ENCODE measurements around the gene MAPK8.
"Not testable (repeated sequence)": the region's sequence is repeated elsewhere in the genome, so short reads cannot be mapped to it uniquely, and the experiment has no call there.

Gene MAPK8

DNA sequence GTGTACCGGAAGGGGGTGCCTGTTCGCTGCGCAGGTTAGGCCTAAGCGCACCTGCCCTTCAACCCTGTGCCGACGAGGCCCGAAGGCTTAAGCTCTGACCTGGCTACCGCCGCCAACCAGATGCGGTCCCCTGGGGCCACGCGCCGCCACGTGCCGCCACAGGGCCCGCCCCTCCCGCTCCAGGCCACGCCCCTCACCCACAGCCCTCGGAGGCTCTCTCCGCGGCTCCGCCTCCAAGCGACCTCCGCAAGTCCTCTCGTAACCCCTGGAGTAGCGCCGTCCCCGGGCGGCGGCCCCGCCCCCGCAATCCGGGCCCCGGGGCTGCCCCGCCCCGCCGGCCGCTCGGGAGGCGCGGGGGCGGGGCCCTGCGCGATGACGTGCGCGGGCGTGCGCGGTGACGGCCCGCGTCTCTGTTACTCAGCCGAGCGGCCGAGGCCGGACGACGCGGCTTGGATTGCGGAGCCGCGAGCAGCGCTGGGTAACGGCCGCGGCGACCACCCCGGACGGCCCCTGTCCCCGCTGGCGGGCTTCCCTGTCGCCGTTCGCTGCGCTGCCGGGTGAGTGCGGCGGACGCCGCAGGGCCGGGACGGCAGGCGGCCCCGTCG is at the start of gene MAPK8:
Gene MAPK8, plus strand, starts transcription at position 413 of the 605 bp plus-strand sequence. CDS start 94,984 bp downstream, outside the sequence.
- peak; percentile 66 for DNase-seq

GRCh38 chr10:48257407-48257961 is 49.0 kb upstream of the MAPK8 start:
- DNase-seq = no peak

- no peak for DNase-seq
Observed at GRCh38 chr10:48258105-48258504, 48.4 kb upstream of the MAPK8 start.

GRCh38 chr10:48266528-48266927 is 39.9 kb upstream of the MAPK8 start:
- no peak for DNase-seq

GRCh38 chr10:48271047-48271730 is 35.3 kb upstream of the MAPK8 start:
- DNase-seq = no peak

DNA sequence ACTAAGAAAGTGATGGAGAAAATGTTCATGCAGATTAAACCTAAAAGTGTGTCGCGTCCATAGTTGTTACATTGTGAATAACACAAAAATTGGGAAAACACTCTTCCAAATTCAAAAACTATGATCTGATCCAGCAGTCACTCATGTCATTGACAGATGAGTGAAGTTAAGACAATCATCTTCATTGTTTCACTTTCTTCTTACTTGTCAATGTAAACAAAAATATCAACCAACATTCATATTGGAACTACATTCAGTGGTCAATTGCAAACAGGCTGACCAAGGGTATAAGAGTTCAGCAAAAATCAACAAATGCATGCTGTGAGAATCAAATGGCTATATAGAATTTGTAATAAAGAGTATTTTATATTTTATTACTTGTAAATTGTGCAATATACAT is 33.8 kb upstream of the MAPK8 start:
- no peak for DNase-seq

DNA sequence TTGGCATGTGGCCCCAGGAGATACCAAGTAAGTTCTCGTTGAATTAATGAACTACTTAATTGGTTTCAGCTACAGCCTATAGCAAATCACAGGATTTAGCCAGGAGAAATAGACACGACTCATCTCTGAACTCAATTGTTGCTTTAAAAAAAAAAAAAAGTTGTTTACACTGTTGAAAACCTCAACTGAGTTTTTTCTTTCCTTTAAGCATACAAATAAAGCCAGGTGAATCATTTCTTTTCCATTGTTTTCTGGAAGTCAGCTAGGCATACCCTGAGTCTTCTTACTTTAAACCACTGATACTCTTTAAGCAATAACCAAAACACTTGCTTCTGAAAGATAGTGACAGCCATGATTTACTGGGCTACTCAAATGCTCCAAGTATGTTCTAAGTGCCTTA is 32.7 kb upstream of the MAPK8 start:
- no peak for DNase-seq

- DNase-seq = no peak
Observed at GRCh38 chr10:48274636-48275035, 31.8 kb upstream of the MAPK8 start, which contains the start of gene FRMPD2. Gene FRMPD2, minus strand, starts transcription at chr10:48274696. Its CDS starts 129 bp downstream, at chr10:48274567.

- DNase-seq = no peak
Observed at GRCh38 chr10:48277093-48277492, 29.4 kb upstream of the MAPK8 start.

- DNase-seq = no peak
Observed at GRCh38 chr10:48279081-48279751, 27.3 kb upstream of the MAPK8 start.

- DNase-seq = not testable (repeated sequence)
Observed at GRCh38 chr10:48281697-48282096, 24.8 kb upstream of the MAPK8 start.

DNA sequence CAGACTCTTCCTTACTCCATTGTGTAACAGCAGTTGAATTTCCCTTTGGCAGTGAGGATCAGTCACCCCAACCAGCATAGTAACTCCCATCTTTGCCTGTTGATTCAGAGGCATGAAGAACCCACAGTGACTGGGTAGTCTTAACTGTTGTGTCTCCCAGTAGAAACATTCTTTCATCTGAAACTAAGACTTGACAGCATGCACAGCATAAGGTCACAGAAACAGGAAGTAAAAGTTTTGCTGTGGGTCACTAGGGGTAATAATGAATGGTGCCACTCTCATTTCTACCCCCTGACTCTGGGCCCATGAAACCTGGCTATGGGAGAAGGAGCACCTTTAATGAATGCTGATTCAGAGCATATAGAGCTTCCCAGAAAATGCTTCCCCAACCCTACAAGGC is 23.6 kb upstream of the MAPK8 start:
- DNase-seq = no peak

DNA sequence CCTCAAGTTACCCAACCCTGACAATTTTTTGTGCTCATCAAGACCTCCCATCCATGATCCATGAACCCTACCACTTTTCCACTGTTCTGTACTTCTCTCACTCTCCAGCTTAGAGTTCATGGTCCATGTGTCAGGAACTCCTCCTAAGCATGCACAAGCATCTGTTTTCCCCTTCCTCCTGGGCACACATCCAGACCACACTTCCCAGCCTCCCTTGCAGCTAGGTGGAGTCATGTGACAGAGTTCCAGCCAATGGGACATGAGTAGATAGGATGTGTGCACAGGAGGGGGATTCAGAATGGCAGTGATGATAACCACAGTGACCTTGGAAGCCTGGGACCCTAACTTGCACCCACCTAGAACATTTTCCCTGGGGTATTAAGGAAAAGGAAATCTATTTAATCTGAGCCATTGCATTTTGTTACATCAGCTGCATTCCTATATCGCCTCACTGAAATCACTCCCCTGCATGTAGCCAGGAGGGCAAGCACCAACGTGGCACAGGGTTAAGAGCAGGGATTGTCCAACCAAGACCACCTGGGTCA is 22.4 kb upstream of the MAPK8 start:
- DNase-seq = no peak

DNA sequence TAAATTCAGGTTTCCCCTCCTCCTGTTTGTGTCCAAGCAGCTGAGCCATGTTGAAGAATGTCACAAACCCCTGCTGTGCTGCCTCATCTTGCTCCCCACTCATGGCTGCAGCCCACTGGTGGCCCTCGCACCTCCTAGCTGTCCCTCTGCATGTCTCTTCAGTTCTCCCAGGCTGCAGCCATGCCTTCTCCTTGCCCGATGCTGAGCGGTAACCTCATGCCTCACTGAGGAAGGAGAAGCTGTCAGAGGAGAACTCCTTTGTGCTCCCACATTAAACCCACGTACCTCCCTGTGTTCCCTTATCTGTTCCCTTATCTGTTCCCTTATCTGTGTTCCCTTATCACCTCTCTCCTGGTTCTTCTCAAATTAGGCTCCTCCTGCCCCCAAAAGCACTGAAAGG is 21.7 kb upstream of the MAPK8 start:
- no peak for DNase-seq

GRCh38 chr10:48285710-48286109 is 20.8 kb upstream of the MAPK8 start:
- DNase-seq = no peak

GRCh38 chr10:48286356-48286755 is 20.1 kb upstream of the MAPK8 start:
- DNase-seq = no peak

DNA sequence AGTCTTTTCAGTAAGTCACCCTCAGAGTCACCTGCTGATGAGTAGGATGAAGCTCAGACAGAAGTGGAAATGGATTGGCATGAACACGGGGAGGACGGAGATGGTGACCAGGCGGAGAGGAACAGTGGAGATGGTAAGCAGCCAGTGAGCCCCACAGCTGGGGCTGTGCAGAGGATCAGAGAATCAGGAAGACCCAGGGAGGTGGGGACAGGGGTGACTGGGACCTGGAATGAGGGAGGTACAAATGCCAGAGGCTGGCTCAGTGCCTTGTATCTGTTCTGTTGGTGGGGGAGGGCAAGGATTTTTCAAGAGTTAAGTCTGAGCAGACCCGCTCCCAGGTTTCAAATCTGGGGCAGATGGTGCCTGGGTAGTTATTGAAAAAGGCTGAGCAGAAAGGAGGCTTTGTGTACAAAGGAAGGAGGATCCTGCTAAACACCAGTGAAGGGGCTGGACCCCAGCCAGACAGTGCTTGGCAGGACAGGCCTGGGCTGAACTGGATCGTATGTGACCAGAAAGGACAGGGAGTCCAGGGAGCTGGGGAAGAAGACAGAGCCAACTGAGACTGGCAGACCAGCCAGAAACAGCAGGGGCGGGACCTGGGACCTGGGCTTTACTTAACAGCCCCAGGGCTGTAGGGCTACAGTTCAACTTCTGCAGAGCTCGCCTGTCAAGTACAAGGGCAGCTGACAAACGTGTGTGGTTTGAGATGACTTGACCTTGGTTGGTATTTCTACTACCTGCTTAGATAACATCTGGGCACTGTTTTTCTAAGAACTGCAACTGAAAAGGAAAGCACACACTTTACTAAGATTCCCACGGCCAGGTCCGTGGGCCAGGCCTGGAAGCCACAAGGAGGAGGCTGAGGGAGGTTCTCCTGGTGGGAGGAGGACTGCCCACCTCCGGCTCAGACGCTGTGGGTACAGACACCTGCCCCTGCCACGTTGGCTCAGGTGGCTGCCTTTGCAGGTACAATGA is 18.8 kb upstream of the MAPK8 start:
- DNase-seq = no peak

GRCh38 chr10:48288661-48289060 is 17.8 kb upstream of the MAPK8 start:
- DNase-seq = no peak

GRCh38 chr10:48289501-48290238 is 16.8 kb upstream of the MAPK8 start:
- peak; percentile 20 for DNase-seq

- no peak for DNase-seq
Observed at GRCh38 chr10:48290286-48290685, 16.2 kb upstream of the MAPK8 start.

DNA sequence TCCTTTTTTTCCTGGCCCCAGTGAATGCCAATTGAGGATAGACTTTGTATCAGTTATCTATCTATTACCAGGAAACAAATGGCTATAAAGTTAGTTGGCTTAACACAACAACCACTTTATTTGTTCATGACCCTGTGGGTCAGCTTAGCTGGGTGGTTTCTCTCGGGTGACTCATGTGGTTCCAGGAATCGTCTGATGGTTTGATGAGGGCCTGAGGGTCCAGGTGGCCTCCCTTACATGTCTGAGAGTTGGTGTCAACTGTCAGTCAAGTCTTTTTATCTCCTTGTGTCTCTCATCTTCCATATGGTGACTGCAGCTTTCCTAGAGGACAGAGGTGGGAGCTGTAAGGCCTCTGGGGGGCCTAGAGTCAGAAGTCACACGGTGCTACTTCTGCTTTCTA is 15.3 kb upstream of the MAPK8 start:
- no peak for DNase-seq

DNA sequence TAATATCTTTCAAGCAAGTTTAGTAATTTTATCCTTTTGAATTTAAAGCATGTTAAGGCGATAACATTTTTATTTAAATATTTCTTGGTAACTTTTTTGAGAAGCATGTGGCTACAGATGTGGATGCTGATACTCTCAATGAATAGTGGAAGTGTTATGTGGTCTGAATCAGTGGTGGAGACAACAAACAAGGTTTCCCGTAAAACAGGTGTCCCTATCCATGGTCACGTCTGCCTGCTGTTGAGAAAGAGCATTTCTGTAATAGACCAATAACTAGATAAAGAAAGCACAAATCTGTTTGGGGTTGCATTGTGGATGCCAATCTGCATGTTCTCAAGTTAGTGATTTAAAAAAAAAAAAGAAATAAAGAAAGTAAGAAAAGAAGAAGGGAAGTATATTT is 13.9 kb upstream of the MAPK8 start:
- no peak for DNase-seq

Measured in NCI-H1048 (cell line).